GM18498 (cell line): ENCODE data around the gene RPS6KA2.

ENCODE experiments used
- ATAC-seq: cut with Tn5 transposase; IDR thresholded peaks from one replicate; pipeline ENCODE4 v1.9.1; 2021; ENCODE audit warnings: mild to moderate bottlenecking, moderate library complexity; ENCODE audit not compliant: unreplicated experiment

Gene RPS6KA2

DNA sequence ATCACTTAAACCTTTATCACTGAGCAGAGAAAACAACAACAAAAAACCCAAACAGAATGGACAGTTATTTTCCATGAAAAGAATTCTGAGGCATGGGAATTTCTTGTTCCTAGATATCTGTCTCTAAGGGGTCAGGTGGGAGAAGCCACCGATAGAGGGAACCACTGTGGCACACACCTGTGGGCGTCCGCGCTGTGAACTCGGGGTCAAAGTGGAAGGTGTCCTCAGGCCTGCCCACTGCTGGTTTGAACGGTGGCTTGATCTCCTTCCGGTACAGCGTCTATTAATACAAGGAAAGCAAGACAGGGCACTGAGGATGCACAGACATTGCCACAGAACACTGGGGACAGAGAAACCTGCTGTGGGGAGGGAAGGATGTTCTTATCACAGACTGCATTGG lies 167.8 kb downstream of the RPS6KA2 start:
- ATAC-seq = no peak

DNA sequence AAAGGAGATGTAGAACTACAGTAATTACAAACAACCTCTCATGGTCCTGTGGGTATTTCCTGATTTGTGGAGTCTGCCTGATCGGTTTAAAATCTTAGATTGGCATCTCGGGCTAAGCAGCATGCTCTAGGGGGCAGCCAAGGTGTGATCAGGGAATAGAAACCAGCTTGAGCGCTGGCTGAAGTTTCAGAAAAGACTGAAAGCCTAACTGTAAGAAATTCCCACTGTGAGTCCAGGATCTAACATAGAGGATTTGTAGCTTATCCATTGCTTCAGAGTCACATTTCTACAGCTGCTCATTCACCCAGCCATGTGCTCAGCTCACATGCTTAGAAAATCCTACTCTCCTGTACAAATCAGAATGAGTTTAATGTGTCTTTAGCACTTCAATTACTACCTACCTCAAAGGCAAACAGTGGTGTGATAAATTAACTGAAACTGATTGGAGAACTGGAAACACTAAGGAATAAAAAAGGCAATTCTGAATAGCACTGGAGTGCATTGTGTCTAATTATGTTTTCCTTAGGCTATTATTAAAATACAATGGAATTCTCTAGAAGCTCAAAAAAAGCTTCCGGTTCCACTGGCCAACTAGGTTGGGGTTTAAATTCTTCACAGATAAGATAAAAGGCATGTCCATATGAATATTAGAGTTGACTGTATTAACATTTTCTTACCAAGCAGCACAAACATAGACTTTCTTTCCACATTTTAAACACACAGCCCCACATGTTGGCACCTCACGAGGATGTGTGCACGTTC lies 170.5 kb downstream of the RPS6KA2 start:
- ATAC-seq = peak; percentile 52

DNA sequence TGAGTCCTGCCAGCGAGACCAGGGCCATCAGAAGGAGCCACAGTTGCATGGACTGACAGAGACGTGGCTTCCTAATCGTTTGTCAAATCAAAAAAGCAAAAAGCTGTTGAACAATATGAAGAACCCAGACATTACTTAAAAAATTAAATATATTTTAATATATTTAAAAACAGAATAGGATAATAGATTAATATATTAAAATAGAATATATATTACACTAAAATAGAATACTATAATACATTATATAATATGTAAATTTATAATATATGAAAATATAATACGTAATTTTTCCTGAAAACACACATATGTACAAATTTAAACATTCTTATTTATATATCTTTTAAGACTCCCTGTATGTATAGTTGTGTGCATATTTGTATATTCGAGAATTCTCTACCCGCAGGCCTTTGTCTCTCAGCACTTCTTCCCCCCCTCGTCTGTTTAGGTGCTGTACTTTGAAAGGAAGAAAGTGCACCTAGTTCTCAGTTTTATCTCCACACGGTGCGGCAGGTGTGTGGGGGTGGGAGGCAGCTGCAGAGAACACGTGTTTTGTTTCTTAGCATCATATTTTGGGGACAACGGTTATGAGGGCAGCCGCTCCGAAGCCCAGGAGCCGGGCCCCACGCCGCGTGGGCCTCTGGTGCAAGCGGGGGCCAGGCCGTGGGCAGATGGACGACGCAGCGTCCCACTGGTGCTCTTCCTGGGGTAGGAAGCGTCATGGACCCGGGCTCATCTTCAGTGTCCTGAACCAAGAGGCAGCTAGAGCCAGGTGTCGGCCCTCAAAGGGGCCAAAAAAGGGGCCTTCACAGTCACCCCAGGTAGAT lies 172.1 kb downstream of the RPS6KA2 start:
- ATAC-seq = no peak

DNA sequence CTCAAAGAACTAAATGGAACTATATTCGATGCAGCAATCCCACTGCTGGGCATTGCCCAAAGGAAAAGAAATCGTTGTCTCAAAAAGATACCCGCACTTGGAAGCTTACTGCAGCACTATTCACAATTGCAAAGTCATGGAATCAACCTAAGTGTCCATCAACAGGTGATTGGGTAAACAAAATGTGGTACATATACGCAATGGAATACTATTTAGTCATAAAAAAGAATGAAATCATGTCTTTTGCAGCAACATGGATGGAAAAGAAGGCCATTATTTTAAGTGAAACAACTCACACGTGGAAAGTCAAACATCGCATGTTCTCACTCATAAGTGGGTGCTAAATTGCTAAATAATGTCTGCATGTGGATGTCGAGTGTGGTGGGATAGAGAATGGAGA lies 173.4 kb downstream of the RPS6KA2 start:
- no peak for ATAC-seq

DNA sequence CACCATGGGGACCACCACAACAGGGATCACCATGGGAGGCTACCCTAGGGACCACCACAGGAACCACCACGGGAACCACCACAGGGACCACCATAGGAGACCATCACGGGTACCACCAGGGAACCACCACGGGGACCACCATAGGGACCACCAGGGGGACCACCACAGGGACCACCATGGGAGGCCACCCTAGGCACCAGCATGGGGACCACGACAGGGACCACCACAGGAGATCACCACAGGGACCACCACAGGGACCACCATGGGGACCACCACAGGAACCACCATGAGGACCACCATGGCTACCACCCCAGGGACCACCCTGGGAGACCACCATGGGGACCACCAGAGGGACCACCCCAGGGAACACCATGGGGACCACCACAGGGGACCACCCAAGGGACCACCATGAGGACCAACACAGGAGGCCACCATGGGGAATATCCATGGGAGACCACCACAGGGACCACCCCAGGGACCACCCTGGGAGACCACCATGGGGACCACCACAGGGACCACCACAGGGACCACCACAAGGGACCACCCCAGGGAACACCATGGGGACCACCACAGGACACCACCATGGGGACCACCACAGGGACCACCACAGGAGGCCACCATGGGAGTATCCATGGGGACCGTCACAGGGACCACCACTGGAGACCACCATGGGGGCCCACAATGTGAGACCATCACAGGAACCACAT lies 176.7 kb downstream of the RPS6KA2 start:
- no peak for ATAC-seq

DNA sequence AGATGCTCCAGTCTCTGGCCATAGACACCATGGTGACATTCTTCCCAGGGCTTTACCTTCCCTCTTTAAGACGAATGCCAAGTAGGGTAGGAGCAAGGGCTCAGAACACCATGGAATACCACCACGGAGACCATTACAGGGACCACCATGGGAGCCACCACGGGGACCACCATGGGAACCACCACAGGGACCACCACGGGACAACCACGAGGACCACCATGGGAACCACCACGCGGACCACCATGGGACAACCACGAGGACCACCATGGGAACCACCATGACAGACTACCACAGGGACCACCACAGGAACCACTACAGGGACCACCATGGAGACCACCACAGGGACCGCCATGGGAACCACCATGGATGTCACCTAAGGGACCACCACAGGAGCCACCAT lies 177.4 kb downstream of the RPS6KA2 start:
- ATAC-seq = no peak

DNA sequence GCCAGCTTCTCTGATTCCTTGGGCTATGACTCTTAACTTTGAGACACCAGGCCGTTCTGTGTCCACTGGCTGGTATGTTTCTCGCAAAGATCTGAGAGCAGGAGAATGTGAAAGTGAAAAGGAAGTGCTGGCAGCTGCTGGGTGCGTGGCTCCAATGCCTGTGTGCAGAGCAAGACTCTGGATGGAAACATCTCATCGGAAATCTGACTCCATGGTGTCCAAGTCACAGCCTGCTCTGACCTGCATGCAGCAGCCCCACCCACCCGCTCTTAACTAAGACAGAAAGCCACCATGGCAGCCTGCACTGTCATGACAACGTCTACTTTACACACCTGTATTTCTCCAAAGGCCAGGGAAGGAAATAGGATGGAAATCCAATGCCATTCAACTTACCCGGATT lies 178.0 kb downstream of the RPS6KA2 start:
- no peak for ATAC-seq

DNA sequence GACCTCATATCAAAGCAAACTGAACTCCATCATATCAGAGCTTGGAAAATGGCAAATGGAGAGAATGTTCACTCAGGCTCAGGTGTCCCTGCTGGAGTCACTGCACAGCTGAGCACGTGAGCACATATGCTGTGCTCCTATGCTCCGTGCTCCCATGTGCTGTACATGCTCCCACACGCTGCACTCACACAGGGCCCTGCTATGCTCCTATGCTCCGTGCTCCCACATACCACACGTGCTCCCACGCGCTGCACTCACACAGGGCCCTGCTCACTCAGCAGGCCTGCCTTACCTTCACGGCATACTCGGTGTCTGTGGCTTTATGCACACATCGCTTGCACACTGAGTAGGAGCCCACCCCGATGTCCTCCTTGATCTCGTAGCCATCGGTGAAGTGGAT lies 178.6 kb downstream of the RPS6KA2 start:
- ATAC-seq = no peak

DNA sequence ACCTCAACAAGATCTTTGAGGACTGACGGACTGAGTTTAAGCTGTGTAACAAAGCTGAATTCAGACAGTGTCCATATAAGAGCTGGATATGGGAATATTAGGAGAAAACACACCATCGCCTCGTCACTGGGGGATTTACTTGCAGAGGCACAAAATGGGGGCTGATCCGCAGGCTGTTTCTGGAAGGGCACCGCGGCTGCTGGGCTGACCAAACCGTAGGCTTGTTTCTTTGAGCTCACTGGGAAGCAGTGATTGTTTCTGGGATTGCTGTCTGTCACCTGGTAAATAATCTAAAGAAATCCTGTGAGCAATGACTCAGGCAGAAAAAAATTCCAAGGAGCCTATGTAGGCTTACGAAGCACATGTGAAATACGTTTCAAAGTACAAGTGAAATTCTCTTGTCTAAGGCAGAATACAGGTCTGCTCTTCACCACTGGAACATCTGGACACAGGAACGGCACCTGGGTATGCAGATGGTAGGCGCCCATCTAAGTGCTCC lies 180.4 kb downstream of the RPS6KA2 start:
- ATAC-seq = no peak

DNA sequence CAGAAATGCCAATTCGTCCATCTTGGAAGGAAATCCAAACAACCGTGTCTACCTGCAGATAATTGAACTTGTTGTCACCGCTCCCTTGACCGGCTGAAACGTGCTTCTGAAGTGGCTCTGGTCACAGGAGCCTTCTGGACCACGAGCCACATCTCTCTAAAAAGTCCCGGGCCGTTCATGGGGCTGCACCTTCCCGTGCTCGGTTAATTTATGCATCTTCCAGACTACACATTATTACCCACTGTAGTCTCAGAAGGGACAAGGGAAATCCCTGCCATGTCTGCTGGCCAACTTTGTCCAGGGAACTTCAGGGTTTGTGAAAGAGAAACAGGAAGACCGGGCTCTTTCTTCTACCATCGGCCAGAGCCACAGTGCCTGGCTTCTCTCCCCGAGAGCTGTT lies 180.9 kb downstream of the RPS6KA2 start:
- no peak for ATAC-seq

DNA sequence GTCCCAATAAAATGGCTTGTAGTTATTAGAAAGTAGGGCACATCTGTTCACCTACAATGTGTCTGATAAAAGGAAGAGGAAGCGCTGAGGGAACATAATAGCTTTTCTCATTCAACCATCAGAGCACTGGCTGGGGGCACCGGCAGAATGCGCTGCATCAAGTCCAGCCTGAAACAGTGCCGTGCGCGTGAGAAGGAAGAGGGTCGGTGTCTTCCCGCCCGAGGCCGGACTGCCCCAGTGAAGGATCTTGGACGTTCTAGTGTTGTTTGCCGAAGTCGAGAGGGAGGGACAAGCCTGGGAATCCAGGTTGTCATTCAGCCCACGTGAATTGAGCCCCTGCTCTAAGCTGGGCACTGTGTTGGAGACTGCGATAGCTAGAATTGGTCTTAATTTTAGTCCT lies 182.6 kb downstream of the RPS6KA2 start:
- ATAC-seq = no peak

DNA sequence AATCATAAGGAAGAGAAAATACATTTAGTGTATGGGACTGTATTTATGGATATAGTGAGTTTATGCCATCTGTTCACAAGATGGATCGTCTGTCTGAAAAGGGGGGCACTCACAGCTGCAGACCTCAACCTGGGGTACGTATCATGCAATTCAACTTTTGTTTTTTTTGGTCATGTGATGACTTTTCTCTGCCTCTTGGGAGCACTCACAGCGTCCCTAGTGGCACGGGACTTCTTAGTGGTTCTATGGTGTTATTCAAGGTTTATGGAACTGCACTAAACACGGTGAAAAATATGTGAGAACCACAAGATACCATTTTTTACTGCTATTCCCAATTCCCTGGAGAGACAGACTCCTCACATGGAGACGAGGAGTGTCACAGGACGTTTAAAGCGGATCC lies 183.9 kb downstream of the RPS6KA2 start:
- no peak for ATAC-seq

DNA sequence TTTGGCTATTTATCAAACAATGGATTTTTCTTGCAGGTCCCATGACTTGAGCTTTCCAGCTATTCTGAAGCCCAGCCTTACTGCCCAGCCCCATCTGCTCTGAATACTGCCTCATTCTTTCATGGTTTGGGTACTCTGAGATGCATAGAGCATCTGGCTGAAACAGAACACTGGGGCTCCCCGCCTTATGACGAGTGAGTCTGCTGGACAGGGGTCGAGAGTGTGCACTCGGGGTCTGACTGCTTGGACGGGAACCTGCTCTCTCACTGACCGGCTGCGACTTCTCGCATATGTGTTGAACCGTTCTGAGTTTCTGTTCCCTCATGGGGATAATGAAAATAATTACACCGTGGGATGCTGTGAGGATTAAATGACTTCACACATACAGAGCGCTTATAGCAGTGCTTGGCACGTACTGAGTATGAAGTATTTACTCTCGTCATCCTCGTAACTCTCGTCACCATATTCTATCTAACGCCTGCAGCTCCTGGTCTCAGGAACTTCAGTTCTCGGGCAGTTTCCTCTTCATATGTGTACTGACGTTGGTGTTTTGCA lies 184.8 kb downstream of the RPS6KA2 start:
- ATAC-seq = no peak

DNA sequence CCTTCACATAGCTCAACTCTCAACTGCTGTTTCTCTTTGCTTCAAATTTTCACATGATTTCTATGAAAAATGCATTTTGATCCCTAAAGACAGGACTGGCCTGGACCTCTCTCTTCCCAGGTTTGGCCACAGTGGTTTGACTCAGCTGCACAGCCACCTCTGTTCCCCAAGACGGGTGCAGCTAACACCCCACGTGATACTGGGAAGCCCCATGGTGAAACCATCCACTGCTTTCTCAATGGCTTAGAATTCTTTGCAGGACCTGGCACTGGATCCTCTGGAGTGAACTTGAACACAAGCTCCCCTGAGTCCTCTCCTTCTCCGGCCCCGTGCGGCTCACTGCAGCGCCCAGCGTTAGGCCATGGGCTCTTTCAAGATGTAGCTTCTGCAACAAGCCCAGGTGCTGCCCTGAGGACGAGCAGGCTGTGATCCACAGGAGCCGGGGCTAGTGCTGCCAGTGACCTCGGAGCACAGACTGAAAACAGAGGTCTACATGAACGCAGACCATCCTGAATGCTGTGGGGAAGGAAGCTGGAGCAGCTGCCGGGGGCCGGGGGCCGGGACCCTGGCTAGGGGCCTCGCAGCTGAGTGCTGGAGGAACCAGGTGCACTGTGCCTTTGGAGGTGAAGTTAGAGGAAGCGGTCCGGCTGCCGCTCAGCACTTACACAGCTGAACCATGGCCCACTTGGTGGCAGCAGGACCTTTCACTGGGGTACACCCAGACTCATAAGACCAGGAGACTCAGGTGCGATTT lies 185.5 kb downstream of the RPS6KA2 start:
- no peak for ATAC-seq

DNA sequence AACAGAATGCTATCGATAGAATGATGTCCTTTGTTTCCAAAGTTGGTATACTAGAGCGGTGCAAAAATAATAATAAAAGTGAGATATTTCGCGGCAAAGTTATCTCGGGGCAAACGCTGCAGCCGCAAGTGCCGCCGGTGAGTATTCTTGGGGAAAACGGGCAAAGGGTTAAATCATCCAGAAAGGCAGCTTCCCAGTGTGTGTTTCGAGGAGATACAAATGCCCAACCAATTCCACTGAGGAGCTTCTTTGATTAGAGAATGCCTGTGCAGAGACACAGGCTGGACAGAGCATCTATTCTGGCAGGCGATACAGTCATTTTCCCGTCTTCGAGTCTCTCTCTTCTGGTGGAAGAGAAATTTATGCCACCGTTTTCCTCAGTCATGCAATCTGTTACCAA lies 186.3 kb downstream of the RPS6KA2 start:
- no peak for ATAC-seq

DNA sequence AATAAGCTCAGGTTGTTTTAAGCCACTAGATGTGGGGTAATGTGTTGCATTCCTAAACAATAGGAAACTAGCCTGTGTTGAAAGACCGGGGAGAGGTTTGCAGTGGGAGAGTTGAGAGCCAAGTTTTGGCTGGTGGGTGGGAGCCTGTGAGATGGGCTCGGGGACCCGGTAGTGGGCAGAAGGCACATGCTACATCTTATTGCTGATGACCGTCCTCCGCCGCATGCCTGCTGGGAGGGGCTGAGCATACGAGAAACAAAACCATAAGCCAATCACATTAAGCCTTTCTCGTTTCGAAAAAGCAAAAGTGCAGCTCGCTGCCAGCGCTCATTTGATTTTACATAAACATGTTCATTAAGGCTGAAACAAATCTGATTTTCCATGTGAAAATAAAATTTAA lies 186.9 kb downstream of the RPS6KA2 start:
- ATAC-seq = no peak

DNA sequence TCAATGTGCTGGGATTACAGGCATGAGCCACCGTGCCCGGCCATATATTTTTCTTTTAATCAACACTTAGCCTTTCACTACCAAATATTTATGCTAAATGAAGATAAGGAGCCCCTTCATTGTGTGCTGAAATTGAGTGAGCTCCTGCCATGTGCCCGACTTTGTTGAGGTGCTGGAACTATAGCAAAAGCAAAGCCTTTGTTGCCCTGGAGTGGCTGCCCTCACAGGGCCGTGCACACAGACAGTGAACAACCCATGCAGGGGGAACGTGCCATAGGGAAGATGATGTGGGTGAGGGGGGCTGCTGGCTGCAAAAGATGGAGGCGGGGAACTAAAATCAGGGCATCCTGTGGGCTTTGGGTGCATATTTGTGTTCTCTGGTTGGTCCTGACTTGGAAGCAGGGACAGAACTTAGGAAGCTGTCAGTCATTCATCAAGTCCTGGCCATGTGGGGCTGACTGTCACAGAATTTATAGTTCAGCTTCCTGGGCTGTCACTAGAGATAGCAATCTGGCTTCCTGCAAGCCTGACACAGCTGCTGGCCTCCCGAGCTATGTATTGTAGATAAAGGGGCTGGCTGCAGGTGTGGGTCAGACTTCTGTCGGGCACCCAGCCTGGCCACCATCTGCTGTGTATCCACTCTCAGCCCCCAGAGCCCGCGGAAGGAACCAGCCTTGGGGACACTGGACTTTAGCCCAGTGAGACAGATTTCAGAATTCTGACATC lies 187.5 kb downstream of the RPS6KA2 start:
- ATAC-seq = no peak

DNA sequence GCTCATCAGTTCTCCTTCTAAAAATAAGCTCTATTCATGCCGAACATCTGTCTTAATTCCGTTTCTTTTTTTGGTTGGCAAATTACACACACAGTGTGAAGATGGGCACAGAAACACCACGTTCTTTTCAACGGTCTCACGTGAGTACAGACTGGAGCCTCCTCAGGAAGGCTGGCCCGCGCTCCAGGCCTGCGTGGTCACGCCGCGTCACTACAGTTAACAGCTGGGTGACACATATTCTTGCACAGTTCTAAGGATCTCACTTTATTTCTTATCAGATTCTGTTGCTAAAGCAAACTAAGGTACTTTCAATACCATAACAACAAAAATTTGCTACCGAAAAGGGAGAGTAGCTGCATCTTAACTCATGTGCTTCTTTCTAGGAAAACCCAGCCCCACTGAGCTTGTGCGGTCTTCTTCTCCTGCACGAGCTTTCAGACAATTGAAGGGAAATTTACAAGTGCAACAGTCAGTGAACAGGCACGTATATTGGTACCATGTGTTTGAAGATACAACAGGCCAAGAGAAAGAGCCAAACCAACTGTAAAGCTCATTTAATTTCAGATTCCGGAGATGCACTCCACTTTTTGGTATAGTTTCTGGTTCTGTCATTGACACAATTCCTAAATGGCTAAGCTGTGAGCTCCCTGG lies 188.7 kb downstream of the RPS6KA2 start:
- no peak for ATAC-seq

DNA sequence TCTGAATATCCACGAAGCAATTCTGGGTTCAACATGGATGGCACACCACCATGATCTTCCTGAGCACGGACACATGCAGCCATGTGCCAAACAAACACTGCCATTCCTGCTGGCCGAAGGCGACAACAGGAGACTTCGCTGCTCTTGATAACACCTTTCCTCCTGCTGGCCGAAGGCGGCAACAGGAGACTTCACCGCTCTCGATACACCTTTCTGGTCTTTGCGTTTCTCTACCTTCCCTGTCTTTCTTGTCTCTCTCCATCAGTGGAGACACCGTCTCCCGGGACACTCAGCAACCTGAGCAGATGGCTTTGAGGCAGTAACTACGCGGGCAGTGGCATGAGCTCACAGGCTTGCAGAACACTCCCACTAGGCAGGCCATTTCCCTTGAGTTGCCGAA lies 189.4 kb downstream of the RPS6KA2 start:
- no peak for ATAC-seq
